Testis (tissue), 2 donors: ENCODE results near the gene ALPI.

Experiments used
- POLR2A ChIP-seq: fragments of 450-650 bp; IDR thresholded peaks from one replicate; pipeline ENCODE4 v1.6.1; 2017; ENCODE audit warnings: antibody characterized with exemption, mild to moderate bottlenecking, moderate library complexity
- TF ChIP-seq, protein P1 (sequence below), 3 experiments: fragments of 450-650 bp in 2 of 3; fragments of 200-600 bp in 1 of 3; sonication (generic) in 1 of 3; IDR thresholded peaks; one replicate each; pipeline ENCODE4 v1.5.1; 2016 to 2019; ENCODE audit warnings: antibody characterized with exemption in 3 of 3, mild to moderate bottlenecking in 2 of 3, moderate library complexity in 1 of 3

DNA sequence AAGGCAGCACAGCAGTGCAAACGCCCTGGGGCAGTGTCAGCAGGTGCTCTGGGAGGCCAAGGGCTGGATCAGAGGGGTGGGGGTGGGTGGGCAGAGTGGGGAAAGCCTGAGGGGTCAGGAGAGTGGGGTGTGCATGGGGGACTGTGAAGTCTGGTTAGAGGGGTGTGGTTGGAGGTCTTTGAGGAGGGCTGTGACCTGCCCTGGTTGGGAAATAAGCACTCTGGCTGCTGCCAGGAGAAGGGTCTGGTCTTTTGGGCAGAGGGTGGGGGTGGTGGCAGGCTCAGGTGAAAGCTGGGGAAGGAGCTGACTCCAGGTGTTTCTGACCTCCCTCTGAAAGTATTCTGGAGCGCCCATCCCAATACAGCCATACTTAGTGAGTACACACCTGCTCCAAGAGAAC, 4.2 kb downstream of the ALPI start:
- TF ChIP-seq, protein P1, sequence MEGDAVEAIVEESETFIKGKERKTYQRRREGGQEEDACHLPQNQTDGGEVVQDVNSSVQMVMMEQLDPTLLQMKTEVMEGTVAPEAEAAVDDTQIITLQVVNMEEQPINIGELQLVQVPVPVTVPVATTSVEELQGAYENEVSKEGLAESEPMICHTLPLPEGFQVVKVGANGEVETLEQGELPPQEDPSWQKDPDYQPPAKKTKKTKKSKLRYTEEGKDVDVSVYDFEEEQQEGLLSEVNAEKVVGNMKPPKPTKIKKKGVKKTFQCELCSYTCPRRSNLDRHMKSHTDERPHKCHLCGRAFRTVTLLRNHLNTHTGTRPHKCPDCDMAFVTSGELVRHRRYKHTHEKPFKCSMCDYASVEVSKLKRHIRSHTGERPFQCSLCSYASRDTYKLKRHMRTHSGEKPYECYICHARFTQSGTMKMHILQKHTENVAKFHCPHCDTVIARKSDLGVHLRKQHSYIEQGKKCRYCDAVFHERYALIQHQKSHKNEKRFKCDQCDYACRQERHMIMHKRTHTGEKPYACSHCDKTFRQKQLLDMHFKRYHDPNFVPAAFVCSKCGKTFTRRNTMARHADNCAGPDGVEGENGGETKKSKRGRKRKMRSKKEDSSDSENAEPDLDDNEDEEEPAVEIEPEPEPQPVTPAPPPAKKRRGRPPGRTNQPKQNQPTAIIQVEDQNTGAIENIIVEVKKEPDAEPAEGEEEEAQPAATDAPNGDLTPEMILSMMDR (IDR thresholded peaks at IDR 0.05): no peak
- no peak for TF ChIP-seq POLR2A
